Measurements from ENCODE around the gene DNAH17. TPM values are rescaled to one million over a fixed set of nuclear protein-coding genes. Genes with fewer than 3 reads are reported as not detected.
A peak's percentile ranks its signal among the peaks of the same experiment; 100 is the strongest.

Gene DNAH17
- total and polyA plus RNA-seq, 4 experiments from 2014 or later: 0.49 to 1.0 (median 0.78) TPM; not detected in 1

GRCh38 chr17:78530675-78531074 is 46.5 kb downstream of the DNAH17 start:
- H3K27ac Mint-ChIP-seq: peak overlapping the region in 1 of 7 donors; percentile 67
- intact Hi-C loops (cut with micrococcal nuclease): no loop called here
- no peaks in the 10 kb centered on the region for H3K9me3 ChIP-seq (ENCODE audit: control insufficient read depth in 1 of 2, low read length in 2 of 2)
- no peaks in the 10 kb centered on the region for H3K36me3 ChIP-seq (ENCODE audit: insufficient read depth, low read length)
- ChIA-PET CTCF (ENCODE audit: partially characterized antibody) (no interaction called here), POLR2A (ENCODE audit: partially characterized antibody) (no interaction called here)
- H3K27me3 Mint-ChIP-seq: no peaks in the 10 kb centered on the region
- H3K4me3 Mint-ChIP-seq: no peak overlapping the region
- H3K4me3 ChIP-seq (ENCODE audit: low read length in 2 of 2): no peak overlapping the region
- H3K4me1 ChIP-seq (ENCODE audit: insufficient read depth, low read length): peaks cover 18% of the 10 kb centered on the region
- no peak overlapping the region for H3K27ac ChIP-seq (ENCODE audit: low read depth, low read length)
- H3K9me3 Mint-ChIP-seq: no peaks in the 10 kb centered on the region
- no peaks in the 10 kb centered on the region for H3K36me3 Mint-ChIP-seq
- no peak for DNase-seq
- H3K4me1 Mint-ChIP-seq: peaks cover 16 to 25% (median 22%) of the 10 kb centered on the region in 4 donors
- H3K27me3 ChIP-seq (ENCODE audit: insufficient read depth, low read length): no peaks in the 10 kb centered on the region

GRCh38 chr17:78529871-78530670 is 47.1 kb downstream of the DNAH17 start:
- ChIA-PET POLR2A (ENCODE audit: partially characterized antibody) (no interaction called here), CTCF (ENCODE audit: partially characterized antibody) (no interaction called here)
- H3K4me1 ChIP-seq (ENCODE audit: insufficient read depth, low read length): peaks cover 12% of the 10 kb centered on the region
- Mint-ChIP-seq H3K27ac (peak overlapping the region in 1 of 7 donors; percentile 37), H3K4me3 (no peak overlapping the region), H3K36me3 (no peaks in the 10 kb centered on the region), H3K27me3 (no peaks in the 10 kb centered on the region), H3K4me1 (peaks cover 10 to 19% (median 16%) of the 10 kb centered on the region in 4 donors), H3K9me3 (no peaks in the 10 kb centered on the region)
- no peak overlapping the region for H3K4me3 ChIP-seq (ENCODE audit: low read length in 2 of 2)
- intact Hi-C loops (cut with micrococcal nuclease): no loop called here
- H3K9me3 ChIP-seq (ENCODE audit: control insufficient read depth in 1 of 2, low read length in 2 of 2): no peaks in the 10 kb centered on the region
- DNase-seq: no peak
- H3K27me3 ChIP-seq (ENCODE audit: insufficient read depth, low read length): no peaks in the 10 kb centered on the region
- no peaks in the 10 kb centered on the region for H3K36me3 ChIP-seq (ENCODE audit: insufficient read depth, low read length)
- H3K27ac ChIP-seq (ENCODE audit: low read depth, low read length): no peak overlapping the region

GRCh38 chr17:78529251-78529650 is 47.9 kb downstream of the DNAH17 start:
- no peaks in the 10 kb centered on the region for H3K9me3 ChIP-seq (ENCODE audit: control insufficient read depth in 1 of 2, low read length in 2 of 2)
- no peaks in the 10 kb centered on the region for H3K36me3 ChIP-seq (ENCODE audit: insufficient read depth, low read length)
- Mint-ChIP-seq H3K27ac (peak overlapping the region in 1 of 7 donors; percentile 8), H3K4me1 (peaks cover 5 to 11% (median 10%) of the 10 kb centered on the region in 4 donors), H3K4me3 (no peak overlapping the region), H3K27me3 (no peaks in the 10 kb centered on the region), H3K36me3 (no peaks in the 10 kb centered on the region), H3K9me3 (no peaks in the 10 kb centered on the region)
- no peak overlapping the region for H3K27ac ChIP-seq (ENCODE audit: low read depth, low read length)
- ChIA-PET CTCF (ENCODE audit: partially characterized antibody) (no interaction called here), POLR2A (ENCODE audit: partially characterized antibody) (no interaction called here)
- peaks cover 4% of the 10 kb centered on the region for H3K4me1 ChIP-seq (ENCODE audit: insufficient read depth, low read length)
- H3K27me3 ChIP-seq (ENCODE audit: insufficient read depth, low read length): no peaks in the 10 kb centered on the region
- no peak overlapping the region for H3K4me3 ChIP-seq (ENCODE audit: low read length in 2 of 2)
- intact Hi-C loops (cut with micrococcal nuclease): no loop called here
- DNase-seq: no peak

GRCh38 chr17:78528541-78528940 is 48.7 kb downstream of the DNAH17 start:
- CTCF ChIA-PET (ENCODE audit: partially characterized antibody): no interaction called here
- intact Hi-C loops (cut with micrococcal nuclease): no loop called here

DNA sequence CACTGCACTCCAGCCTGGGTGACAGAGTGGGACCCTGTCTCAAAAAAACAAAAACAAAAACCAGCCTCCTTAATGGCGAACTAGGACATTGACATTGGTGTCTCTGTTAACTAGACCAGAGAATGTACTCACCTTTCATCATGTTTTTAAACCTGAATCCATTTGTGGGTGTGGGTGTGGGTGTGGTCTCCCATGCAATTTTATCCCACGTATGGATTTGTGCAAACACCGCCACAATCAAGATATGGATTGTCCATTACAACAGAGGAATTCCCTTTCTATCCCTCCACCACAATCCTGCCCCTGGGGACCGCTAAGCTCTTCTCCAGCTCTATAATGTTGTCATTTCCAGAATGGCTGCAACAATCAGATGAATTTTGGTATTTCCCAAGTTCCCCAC is 49.9 kb downstream of the DNAH17 start:
- no peak overlapping the region for H3K4me3 Mint-ChIP-seq
- Histone ChIP-seq H3K36me3 (ENCODE audit: insufficient read depth, low read length) (no peaks in the 10 kb centered on the region), H3K27ac (ENCODE audit: low read depth, low read length) (no peak overlapping the region), H3K27me3 (ENCODE audit: insufficient read depth, low read length) (no peaks in the 10 kb centered on the region), H3K4me1 (ENCODE audit: insufficient read depth, low read length) (no peaks in the 10 kb centered on the region), H3K9me3 (ENCODE audit: control insufficient read depth in 1 of 2, low read length in 2 of 2) (no peaks in the 10 kb centered on the region), H3K4me3 (ENCODE audit: low read length in 2 of 2) (no peak overlapping the region)
- peaks cover 0 to 5% (median 0%) of the 10 kb centered on the region in 4 donors for H3K4me1 Mint-ChIP-seq
- H3K36me3 Mint-ChIP-seq: no peaks in the 10 kb centered on the region
- no peak for DNase-seq
- H3K9me3 Mint-ChIP-seq: no peaks in the 10 kb centered on the region
- POLR2A ChIA-PET (ENCODE audit: partially characterized antibody): no interaction called here
- CTCF ChIA-PET (ENCODE audit: partially characterized antibody): no interaction called here
- H3K27me3 Mint-ChIP-seq: no peaks in the 10 kb centered on the region
- H3K27ac Mint-ChIP-seq: no peak overlapping the region
- intact Hi-C loops (cut with micrococcal nuclease): no loop called here

More at GRCh38 chr17:78528541-78528940, 48.7 kb downstream of the DNAH17 start:
- Histone ChIP-seq H3K4me3 (ENCODE audit: low read length in 2 of 2) (no peak overlapping the region), H3K9me3 (ENCODE audit: control insufficient read depth in 1 of 2, low read length in 2 of 2) (no peaks in the 10 kb centered on the region), H3K27ac (ENCODE audit: low read depth, low read length) (no peak overlapping the region), H3K27me3 (ENCODE audit: insufficient read depth, low read length) (no peaks in the 10 kb centered on the region), H3K36me3 (ENCODE audit: insufficient read depth, low read length) (no peaks in the 10 kb centered on the region), H3K4me1 (ENCODE audit: insufficient read depth, low read length) (no peaks in the 10 kb centered on the region)
- H3K9me3 Mint-ChIP-seq: no peaks in the 10 kb centered on the region
- H3K27ac Mint-ChIP-seq: peak overlapping the region in 1 of 7 donors; percentile 29
- peaks cover 3 to 7% (median 6%) of the 10 kb centered on the region in 4 donors for H3K4me1 Mint-ChIP-seq
- POLR2A ChIA-PET (ENCODE audit: partially characterized antibody): no interaction called here
- H3K4me3 Mint-ChIP-seq: no peak overlapping the region
- no peaks in the 10 kb centered on the region for H3K27me3 Mint-ChIP-seq
- DNase-seq: no peak
- H3K36me3 Mint-ChIP-seq: no peaks in the 10 kb centered on the region

GRCh38 chr17:78526231-78527025 is 50.8 kb downstream of the DNAH17 start:
- Histone ChIP-seq H3K27ac (ENCODE audit: low read depth, low read length) (no peak overlapping the region), H3K9me3 (ENCODE audit: control insufficient read depth in 1 of 2, low read length in 2 of 2) (no peaks in the 10 kb centered on the region), H3K36me3 (ENCODE audit: insufficient read depth, low read length) (no peaks in the 10 kb centered on the region), H3K4me1 (ENCODE audit: insufficient read depth, low read length) (no peaks in the 10 kb centered on the region), H3K27me3 (ENCODE audit: insufficient read depth, low read length) (no peaks in the 10 kb centered on the region), H3K4me3 (ENCODE audit: low read length in 2 of 2) (no peak overlapping the region)
- intact Hi-C loops (cut with micrococcal nuclease): no loop called here
- H3K27ac Mint-ChIP-seq: no peak overlapping the region
- H3K4me3 Mint-ChIP-seq: no peak overlapping the region
- H3K9me3 Mint-ChIP-seq: no peaks in the 10 kb centered on the region
- H3K4me1 Mint-ChIP-seq: peaks cover 0 to 2% (median 0%) of the 10 kb centered on the region in 4 donors
- CTCF ChIA-PET (ENCODE audit: partially characterized antibody): no interaction called here
- H3K36me3 Mint-ChIP-seq: no peaks in the 10 kb centered on the region
- no peak for DNase-seq
- no peaks in the 10 kb centered on the region for H3K27me3 Mint-ChIP-seq
- POLR2A ChIA-PET (ENCODE audit: partially characterized antibody): no interaction called here

DNA sequence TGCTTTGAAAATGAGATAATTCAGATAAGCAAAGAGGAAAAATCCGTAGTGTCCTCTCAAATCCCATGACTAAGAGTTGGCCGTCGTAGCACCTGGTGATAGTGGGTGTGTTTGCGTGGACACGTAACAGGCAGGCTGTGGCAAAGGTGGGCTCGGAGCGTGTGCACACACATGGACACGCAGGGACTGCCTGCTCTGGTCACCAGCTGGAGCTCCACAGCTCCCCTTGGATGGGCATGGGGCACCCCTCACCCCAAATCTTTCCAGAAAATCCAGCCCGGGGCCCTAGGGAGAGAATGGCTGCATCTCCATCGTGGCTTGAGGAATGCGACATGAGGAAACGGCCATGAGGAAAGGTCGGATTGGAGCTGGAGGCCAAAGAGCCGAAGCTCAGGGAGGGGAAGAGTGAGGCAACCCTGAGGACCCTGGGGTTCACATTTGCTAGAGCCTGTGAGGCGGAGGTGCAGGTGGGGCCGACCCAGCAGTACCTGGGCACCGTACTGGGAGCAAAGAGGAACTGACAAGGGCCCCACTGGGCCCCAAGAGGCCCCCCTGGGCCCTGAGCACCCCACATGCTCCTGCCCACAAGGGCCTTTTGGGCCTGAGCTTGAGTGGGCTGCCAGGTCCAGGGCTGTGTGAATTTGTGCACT is 51.6 kb downstream of the DNAH17 start:
- Mint-ChIP-seq H3K36me3 (no peaks in the 10 kb centered on the region), H3K27me3 (peaks cover 0 to 2% of the 10 kb centered on the region in 2 donors), H3K4me3 (no peak overlapping the region), H3K9me3 (no peaks in the 10 kb centered on the region), H3K27ac (peak overlapping the region in 1 of 7 donors; percentile 32), H3K4me1 (no peaks in the 10 kb centered on the region)
- Histone ChIP-seq H3K4me1 (ENCODE audit: insufficient read depth, low read length) (no peaks in the 10 kb centered on the region), H3K27ac (ENCODE audit: low read depth, low read length) (no peak overlapping the region), H3K4me3 (ENCODE audit: low read length in 2 of 2) (no peak overlapping the region), H3K27me3 (ENCODE audit: insufficient read depth, low read length) (no peaks in the 10 kb centered on the region), H3K36me3 (ENCODE audit: insufficient read depth, low read length) (no peaks in the 10 kb centered on the region), H3K9me3 (ENCODE audit: control insufficient read depth in 1 of 2, low read length in 2 of 2) (no peaks in the 10 kb centered on the region)
- POLR2A ChIA-PET (ENCODE audit: partially characterized antibody): no interaction called here
- DNase-seq: no peak
- intact Hi-C loops (cut with micrococcal nuclease): no loop called here
- CTCF ChIA-PET (ENCODE audit: partially characterized antibody): no interaction called here
